ENCODE data around the gene REXO4. TPM values are rescaled to one million over a fixed set of nuclear protein-coding genes. Genes with fewer than 3 reads are reported as not detected.

REXO4 gene
- total and polyA plus RNA-seq, 8 donors, result 16.9 to 29.1 (median 27.6) TPM

GRCh38 chr9:133464638-133465037, 46.8 kb upstream of the REXO4 start:
- ATAC-seq, result no peak

GRCh38 chr9:133463864-133464615, 46.2 kb upstream of the REXO4 start:
- Histone ChIP-seq H3K9me3 (no peaks in the 10 kb centered on the region), H3K36me3 (peaks cover 0 to 13% of the 10 kb centered on the region in 2 donors), H3K4me3 (no peak overlapping the region), H3K27me3 (no peaks in the 10 kb centered on the region), H3K27ac (no peak overlapping the region), H3K4me1 (peaks cover 10 to 22% of the 10 kb centered on the region in 2 donors)
- no peak for TF ChIP-seq CTCF (IDR thresholded peaks at IDR 0.05)
- DNase-seq (peak in 2 of 4 donors; percentile 80 to 86), ATAC-seq (peak; percentile 60)
- intact Hi-C loops (cut with DNase I), result no loop called here

More at GRCh38 chr9:133464638-133465037, 46.8 kb upstream of the REXO4 start:
- no peak for TF ChIP-seq CTCF (IDR thresholded peaks at IDR 0.05)
- H3K4me3 ChIP-seq, result no peak overlapping the region
- H3K27ac ChIP-seq, result no peak overlapping the region
- H3K27me3 ChIP-seq, result no peaks in the 10 kb centered on the region
- peaks cover 0 to 14% of the 10 kb centered on the region in 2 donors for H3K36me3 ChIP-seq
- H3K9me3 ChIP-seq, result no peaks in the 10 kb centered on the region
- H3K4me1 ChIP-seq, result peaks cover 8 to 17% of the 10 kb centered on the region in 2 donors
- DNase-seq, result no peak
- intact Hi-C loops (cut with DNase I), result no loop called here

- Histone ChIP-seq H3K4me3 (no peak overlapping the region), H3K27ac (no peak overlapping the region), H3K27me3 (no peaks in the 10 kb centered on the region), H3K4me1 (peaks cover 11 to 27% of the 10 kb centered on the region in 2 donors), H3K36me3 (peaks cover 0 to 6% of the 10 kb centered on the region in 2 donors), H3K9me3 (no peaks in the 10 kb centered on the region)
- intact Hi-C loops (cut with DNase I), result no loop called here
- no peak for ATAC-seq
- TF ChIP-seq CTCF (IDR thresholded peaks at IDR 0.05), result no peak
- DNase-seq, result peak in 1 of 4 donors; percentile 80
These were observed 45.5 kb upstream of the REXO4 start for GRCh38 chr9:133463234-133463863.

GRCh38 chr9:133461975-133462374, 44.2 kb upstream of the REXO4 start:
- TF ChIP-seq CTCF (IDR thresholded peaks at IDR 0.05), result no peak
- no peak overlapping the region for H3K27ac ChIP-seq
- ATAC-seq, result no peak
- peaks cover 11 to 27% of the 10 kb centered on the region in 2 donors for H3K4me1 ChIP-seq
- no peaks in the 10 kb centered on the region for H3K9me3 ChIP-seq
- intact Hi-C loops (cut with DNase I), result no loop called here
- H3K36me3 ChIP-seq, result peaks cover 0 to 4% of the 10 kb centered on the region in 2 donors
- H3K4me3 ChIP-seq, result no peak overlapping the region
- no peaks in the 10 kb centered on the region for H3K27me3 ChIP-seq
- no peak for DNase-seq
